ENCODE data around the gene CASK. TPM values are rescaled to one million over a fixed set of nuclear protein-coding genes. Genes with fewer than 3 reads are reported as not detected.

The CASK gene
- total and polyA plus RNA-seq, 9 of the 15 experiments (the other 6 are each of a cell fraction or from before 2014, with no cell fraction given): 1.3 to 7.4 (median 5.2) TPM

DNA sequence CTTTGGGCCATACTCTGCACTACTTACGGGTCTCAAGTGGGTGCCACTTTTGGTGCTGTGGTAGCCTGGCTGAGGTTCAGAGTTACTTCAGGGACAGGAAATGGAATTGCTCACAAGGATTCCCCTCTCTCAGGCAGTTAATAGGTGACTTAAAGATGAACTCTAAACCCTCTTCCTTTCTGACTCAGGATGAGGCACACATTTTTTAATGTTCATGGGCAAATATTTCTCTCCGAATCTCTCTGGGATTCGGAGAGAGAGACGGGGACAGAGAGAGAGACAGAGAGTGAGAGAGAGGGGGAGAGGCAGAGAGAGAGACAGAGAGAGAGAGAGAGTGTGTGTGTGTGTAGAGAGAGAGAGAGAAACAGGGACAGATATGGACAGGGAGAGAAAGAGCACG lies 396.4 kb downstream of the CASK start:
- no peaks in the 10 kb centered on the region for H3K27me3 ChIP-seq (ENCODE audit: control insufficient read depth in 2 of 2, insufficient read depth in 2 of 2, low read length in 2 of 2)
- WGBS (ENCODE audit: insufficient coverage, low coverage, missing lambda C conversion rate): 26% methylated on average over 5 of the region's 5 CpGs
- no peak overlapping the region for H3K9ac ChIP-seq (ENCODE audit: insufficient read depth in 1 of 2, low read depth in 2 of 2, low read length in 2 of 2)
- DNase-seq (ENCODE audit: extremely low read depth in 1 of 4, low spot score in 3 of 4) (no peak), FAIRE-seq (no peak), ATAC-seq (no peak)
- in situ Hi-C loops (cut with MboI) (loop anchor here (25.0 kb wide), 1 partner anchor 410 kb away; no protein-coding TSS in a partner anchor), intact Hi-C loops (cut with micrococcal nuclease) (no loop called here)
- no peak overlapping the region for H3K4me3 ChIP-seq
- no peaks in the 10 kb centered on the region for H3K36me3 ChIP-seq (ENCODE audit: control insufficient read depth, insufficient read depth, low read length)
- no peak overlapping the region for H3K27ac ChIP-seq (ENCODE audit: extremely low read depth, low read depth, low read length)
- BruUV-seq (replicated peaks): no TSS peak
- H2AFZ ChIP-seq (ENCODE audit: low read depth, low read length): no peak overlapping the region
- no peak overlapping the region for H3K4me2 ChIP-seq (ENCODE audit: insufficient read depth, low read length)
- H3K4me1 ChIP-seq (replicated peaks in 1 of 2; ENCODE audit: control insufficient read depth in 2 of 2, insufficient read depth in 2 of 2, low read length in 2 of 2): no peaks in the 10 kb centered on the region
- no peaks in the 10 kb centered on the region for H3K9me1 ChIP-seq (ENCODE audit: control insufficient read depth, insufficient read depth, low read length)
- CTCF ChIA-PET (ENCODE audit: low intra/inter-chr PET ratio): no interaction called here
- no peaks in the 10 kb centered on the region for H3K79me2 ChIP-seq (ENCODE audit: control insufficient read depth, insufficient read depth, low read length)
- POLR2A ChIA-PET: no interaction called here
- H4K20me1 ChIP-seq (replicated peaks; ENCODE audit: control insufficient read depth, insufficient read depth, low read length): no peaks in the 10 kb centered on the region
- no peaks in the 10 kb centered on the region for H3K9me3 ChIP-seq (replicated peaks; ENCODE audit: control insufficient read depth, insufficient read depth, low read depth, low read length)
- no peak for TF ChIP-seq NR4A1 (CRISPR knock-in tag; IDR thresholded peaks at IDR 0.05)
- no peak for TF ChIP-seq NR4A1 (tag; IDR thresholded peaks at IDR 0.05)
- TF ChIP-seq, protein P1, sequence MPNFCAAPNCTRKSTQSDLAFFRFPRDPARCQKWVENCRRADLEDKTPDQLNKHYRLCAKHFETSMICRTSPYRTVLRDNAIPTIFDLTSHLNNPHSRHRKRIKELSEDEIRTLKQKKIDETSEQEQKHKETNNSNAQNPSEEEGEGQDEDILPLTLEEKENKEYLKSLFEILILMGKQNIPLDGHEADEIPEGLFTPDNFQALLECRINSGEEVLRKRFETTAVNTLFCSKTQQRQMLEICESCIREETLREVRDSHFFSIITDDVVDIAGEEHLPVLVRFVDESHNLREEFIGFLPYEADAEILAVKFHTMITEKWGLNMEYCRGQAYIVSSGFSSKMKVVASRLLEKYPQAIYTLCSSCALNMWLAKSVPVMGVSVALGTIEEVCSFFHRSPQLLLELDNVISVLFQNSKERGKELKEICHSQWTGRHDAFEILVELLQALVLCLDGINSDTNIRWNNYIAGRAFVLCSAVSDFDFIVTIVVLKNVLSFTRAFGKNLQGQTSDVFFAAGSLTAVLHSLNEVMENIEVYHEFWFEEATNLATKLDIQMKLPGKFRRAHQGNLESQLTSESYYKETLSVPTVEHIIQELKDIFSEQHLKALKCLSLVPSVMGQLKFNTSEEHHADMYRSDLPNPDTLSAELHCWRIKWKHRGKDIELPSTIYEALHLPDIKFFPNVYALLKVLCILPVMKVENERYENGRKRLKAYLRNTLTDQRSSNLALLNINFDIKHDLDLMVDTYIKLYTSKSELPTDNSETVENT (CRISPR knock-in tag; IDR thresholded peaks at IDR 0.05): no peak
- TF ChIP-seq, protein P2, sequence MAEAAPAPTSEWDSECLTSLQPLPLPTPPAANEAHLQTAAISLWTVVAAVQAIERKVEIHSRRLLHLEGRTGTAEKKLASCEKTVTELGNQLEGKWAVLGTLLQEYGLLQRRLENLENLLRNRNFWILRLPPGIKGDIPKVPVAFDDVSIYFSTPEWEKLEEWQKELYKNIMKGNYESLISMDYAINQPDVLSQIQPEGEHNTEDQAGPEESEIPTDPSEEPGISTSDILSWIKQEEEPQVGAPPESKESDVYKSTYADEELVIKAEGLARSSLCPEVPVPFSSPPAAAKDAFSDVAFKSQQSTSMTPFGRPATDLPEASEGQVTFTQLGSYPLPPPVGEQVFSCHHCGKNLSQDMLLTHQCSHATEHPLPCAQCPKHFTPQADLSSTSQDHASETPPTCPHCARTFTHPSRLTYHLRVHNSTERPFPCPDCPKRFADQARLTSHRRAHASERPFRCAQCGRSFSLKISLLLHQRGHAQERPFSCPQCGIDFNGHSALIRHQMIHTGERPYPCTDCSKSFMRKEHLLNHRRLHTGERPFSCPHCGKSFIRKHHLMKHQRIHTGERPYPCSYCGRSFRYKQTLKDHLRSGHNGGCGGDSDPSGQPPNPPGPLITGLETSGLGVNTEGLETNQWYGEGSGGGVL (CRISPR knock-in tag; IDR thresholded peaks at IDR 0.05): no peak
- no peak for TF ChIP-seq RBM25 (IDR thresholded peaks at IDR 0.05; ENCODE audit: low read depth, low read length, severe bottlenecking)
- TF ChIP-seq MAZ (CRISPR knock-in tag; conservative IDR thresholded peaks at IDR 0.05 in 1 of 2, IDR thresholded peaks at IDR 0.05 in 1 of 2): no peak
- no peak for TF ChIP-seq ELK3 (CRISPR knock-in tag; IDR thresholded peaks at IDR 0.05)
- TF ChIP-seq NELFE (IDR thresholded peaks at IDR 0.05; ENCODE audit: insufficient read depth, insufficient read length): no peak
- no peak for TF ChIP-seq ZNF174 (CRISPR knock-in tag; IDR thresholded peaks at IDR 0.05)
- TF ChIP-seq, protein P3, sequence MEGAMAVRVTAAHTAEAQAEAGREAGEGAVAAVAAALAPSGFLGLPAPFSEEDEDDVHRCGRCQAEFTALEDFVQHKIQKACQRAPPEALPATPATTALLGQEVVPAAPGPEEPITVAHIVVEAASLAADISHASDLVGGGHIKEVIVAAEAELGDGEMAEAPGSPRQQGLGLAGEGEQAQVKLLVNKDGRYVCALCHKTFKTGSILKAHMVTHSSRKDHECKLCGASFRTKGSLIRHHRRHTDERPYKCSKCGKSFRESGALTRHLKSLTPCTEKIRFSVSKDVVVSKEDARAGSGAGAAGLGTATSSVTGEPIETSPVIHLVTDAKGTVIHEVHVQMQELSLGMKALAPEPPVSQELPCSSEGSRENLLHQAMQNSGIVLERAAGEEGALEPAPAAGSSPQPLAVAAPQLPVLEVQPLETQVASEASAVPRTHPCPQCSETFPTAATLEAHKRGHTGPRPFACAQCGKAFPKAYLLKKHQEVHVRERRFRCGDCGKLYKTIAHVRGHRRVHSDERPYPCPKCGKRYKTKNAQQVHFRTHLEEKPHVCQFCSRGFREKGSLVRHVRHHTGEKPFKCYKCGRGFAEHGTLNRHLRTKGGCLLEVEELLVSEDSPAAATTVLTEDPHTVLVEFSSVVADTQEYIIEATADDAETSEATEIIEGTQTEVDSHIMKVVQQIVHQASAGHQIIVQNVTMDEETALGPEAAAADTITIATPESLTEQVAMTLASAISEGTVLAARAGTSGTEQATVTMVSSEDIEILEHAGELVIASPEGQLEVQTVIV (CRISPR knock-in tag; IDR thresholded peaks at IDR 0.05; ENCODE audit: borderline replicate concordance): no peak
- TF ChIP-seq, protein P4, sequence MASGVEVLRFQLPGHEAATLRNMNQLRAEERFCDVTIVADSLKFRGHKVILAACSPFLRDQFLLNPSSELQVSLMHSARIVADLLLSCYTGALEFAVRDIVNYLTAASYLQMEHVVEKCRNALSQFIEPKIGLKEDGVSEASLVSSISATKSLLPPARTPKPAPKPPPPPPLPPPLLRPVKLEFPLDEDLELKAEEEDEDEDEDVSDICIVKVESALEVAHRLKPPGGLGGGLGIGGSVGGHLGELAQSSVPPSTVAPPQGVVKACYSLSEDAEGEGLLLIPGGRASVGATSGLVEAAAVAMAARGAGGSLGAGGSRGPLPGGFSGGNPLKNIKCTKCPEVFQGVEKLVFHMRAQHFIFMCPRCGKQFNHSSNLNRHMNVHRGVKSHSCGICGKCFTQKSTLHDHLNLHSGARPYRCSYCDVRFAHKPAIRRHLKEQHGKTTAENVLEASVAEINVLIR (CRISPR knock-in tag; IDR thresholded peaks at IDR 0.05): no peak
- TF ChIP-seq GTF2A2 (tag; IDR thresholded peaks at IDR 0.05): no peak
- no peak for TF ChIP-seq TCF7 (IDR thresholded peaks at IDR 0.05; ENCODE audit: borderline replicate concordance)
- no peak for TF ChIP-seq ZNF23 (CRISPR knock-in tag; IDR thresholded peaks at IDR 0.05)
- no peak for TF ChIP-seq SMAD2 (IDR thresholded peaks at IDR 0.05; ENCODE audit: low read depth, low read length)
